HEK293 (cell line): ENCODE data around the gene UBALD2.

Experiments used
- CTCF ChIA-PET: fragments of 350-600 bp; formaldehyde crosslinking; extraction: SDS; loops from one replicate; lab custom pipeline; 2021; ENCODE audit warnings: antibody characterized with exemption; lab: Yijun Ruan, JAX
- POLR2A ChIA-PET: fragments of 300-600 bp; formaldehyde crosslinking; extraction: SDS; loops from one replicate; lab custom pipeline; 2020; ENCODE audit warnings: antibody characterized with exemption, inconsistent platforms; lab: Yijun Ruan, JAX
- H3K27ac ChIP-seq: fragments of 200-500 bp; sonication (Bioruptor generic); 2 replicates; pipeline ENCODE4 v1.5.1; 2014; ENCODE audit warnings: low read depth, low read length, control low read depth, inconsistent platforms; ENCODE audit errors: extremely low read depth
- H3K36me3 ChIP-seq, 2 experiments: fragments of 200-500 bp in 1 of 2; sonication (Bioruptor generic) in 1 of 2; 1 replicate in 1 of 2; 2 replicates in 1 of 2; pipeline ENCODE4 v1.5.1; 2014 to 2017; ENCODE audit warnings: inconsistent platforms in 2 of 2, low read length in 2 of 2; ENCODE audit not compliant: control insufficient read depth in 2 of 2, insufficient read depth in 1 of 2
- H3K4me1 ChIP-seq: fragments of 200-500 bp; sonication (Bioruptor generic); 2 replicates; pipeline ENCODE4 v1.5.1; 2014; ENCODE audit warnings: mild to moderate bottlenecking, low read length, inconsistent platforms; ENCODE audit not compliant: control insufficient read depth, insufficient read depth
- H3K4me3 ChIP-seq: 2 replicates; pipeline ENCODE4 v1.5.1; 2011; ENCODE audit warnings: low read depth, mild to moderate bottlenecking, control low read depth, low read length, moderate library complexity
- H3K9me3 ChIP-seq: fragments of 200-500 bp; sonication (Bioruptor generic); 2 replicates; pipeline ENCODE4 v1.5.1; 2014; ENCODE audit warnings: low read depth, low read length, inconsistent platforms; ENCODE audit not compliant: control insufficient read depth, insufficient read depth
- ELK4 ChIP-seq: IDR thresholded peaks from 2 replicates; pipeline ENCODE4 v1.6.1; 2011; ENCODE audit warnings: mild to moderate bottlenecking, low read depth, low read length, borderline replicate concordance
- PATZ1 ChIP-seq: fragments of 450-650 bp; formaldehyde crosslinking; IDR thresholded peaks from 2 replicates; pipeline ENCODE4 v1.5.1; 2016; ENCODE audit warnings: missing biosample characterization, missing genetic modification characterization
- ZBTB49 ChIP-seq: fragments of 450-650 bp; formaldehyde crosslinking; IDR thresholded peaks from 2 replicates; pipeline ENCODE4 v1.5.1; 2016; ENCODE audit warnings: missing biosample characterization, missing genetic modification characterization, low read depth
- ZFP41 ChIP-seq: fragments of 450-650 bp; formaldehyde crosslinking; IDR thresholded peaks from 2 replicates; pipeline ENCODE4 v1.5.1; 2016; ENCODE audit warnings: missing biosample characterization, missing genetic modification characterization, borderline replicate concordance
- ZNF10 ChIP-seq: fragments of 450-650 bp; formaldehyde crosslinking; IDR thresholded peaks from 2 replicates; pipeline ENCODE4 v1.5.1; 2017; ENCODE audit warnings: missing biosample characterization, missing genetic modification characterization
- ZNF146 ChIP-seq: fragments of 450-650 bp; formaldehyde crosslinking; IDR thresholded peaks from 2 replicates; pipeline ENCODE4 v1.5.1; 2016; ENCODE audit warnings: missing biosample characterization, missing genetic modification characterization
- ZNF23 ChIP-seq: fragments of 450-650 bp; formaldehyde crosslinking; IDR thresholded peaks from 2 replicates; pipeline ENCODE4 v1.5.1; 2016; ENCODE audit warnings: missing biosample characterization, missing genetic modification characterization, borderline replicate concordance
- ZNF350 ChIP-seq: fragments of 450-650 bp; formaldehyde crosslinking; IDR thresholded peaks from 2 replicates; pipeline ENCODE4 v1.5.0; 2017; ENCODE audit warnings: missing biosample characterization, mild to moderate bottlenecking, missing genetic modification characterization
- ZNF362 ChIP-seq: fragments of 450-650 bp; formaldehyde crosslinking; IDR thresholded peaks from 2 replicates; pipeline ENCODE4 v1.5.1; 2016; ENCODE audit warnings: missing biosample characterization, missing genetic modification characterization
- ZNF510 ChIP-seq: fragments of 450-650 bp; formaldehyde crosslinking; IDR thresholded peaks from 2 replicates; pipeline ENCODE4 v1.5.1; 2018; ENCODE audit warnings: mild to moderate bottlenecking, missing genetic modification characterization, missing biosample characterization; ENCODE audit not compliant: insufficient replicate concordance
- ZNF600 ChIP-seq: fragments of 450-650 bp; formaldehyde crosslinking; IDR thresholded peaks from 2 replicates; pipeline ENCODE4 v1.5.1; 2016; ENCODE audit warnings: missing biosample characterization, missing genetic modification characterization
- ZNF658 ChIP-seq: fragments of 450-650 bp; formaldehyde crosslinking; IDR thresholded peaks from 2 replicates; pipeline ENCODE4; 2016; ENCODE audit warnings: missing biosample characterization, missing genetic modification characterization
- ZNF704 ChIP-seq: fragments of 450-650 bp; formaldehyde crosslinking; IDR thresholded peaks from 2 replicates; pipeline ENCODE4 v1.5.1; 2016; ENCODE audit warnings: missing biosample characterization, missing genetic modification characterization
- ZNF768 ChIP-seq: fragments of 450-650 bp; formaldehyde crosslinking; IDR thresholded peaks from 2 replicates; pipeline ENCODE4 v1.5.1; 2018; ENCODE audit warnings: missing biosample characterization, mild to moderate bottlenecking, missing genetic modification characterization
- ZNF843 ChIP-seq: fragments of 450-650 bp; formaldehyde crosslinking; IDR thresholded peaks from 2 replicates; pipeline ENCODE4 v1.5.1; 2016; ENCODE audit warnings: missing biosample characterization, missing genetic modification characterization
- ZSCAN4 ChIP-seq: fragments of 450-650 bp; formaldehyde crosslinking; IDR thresholded peaks from 2 replicates; pipeline ENCODE4 v1.5.1; 2017; ENCODE audit warnings: missing biosample characterization, missing genetic modification characterization
- ZXDB ChIP-seq: fragments of 450-650 bp; formaldehyde crosslinking; IDR thresholded peaks from 2 replicates; pipeline ENCODE4 v1.5.1; 2016; ENCODE audit warnings: missing biosample characterization, missing genetic modification characterization

The UBALD2 gene

GRCh38 chr17:76236603-76237002 is 28.5 kb upstream of the UBALD2 start (continued):
- TF ChIP-seq PATZ1 (tag by site-specific recombination) (no peak), ZFP41 (tag by site-specific recombination) (no peak), ZNF658 (tag by site-specific recombination) (no peak), ZSCAN4 (tag by site-specific recombination) (no peak), ZNF146 (peak; percentile 74), ZNF362 (tag by site-specific recombination) (no peak), ZBTB49 (tag by site-specific recombination) (no peak), ZNF704 (tag by site-specific recombination) (no peak)

- no peaks in the 10 kb centered on the region for H3K36me3 ChIP-seq
- TF ChIP-seq ZNF600 (tag by site-specific recombination), result no peak
- TF ChIP-seq ZNF10 (tag by site-specific recombination), result no peak
- no peak for TF ChIP-seq ZNF768
- no peak for TF ChIP-seq ZNF510
- TF ChIP-seq, all 188 proteins: peak for 0
- CTCF ChIA-PET, result interaction anchor here (0.8 to 2.2 kb wide), 3 partner anchors 8 to 238 kb away, joined by 3 to 8 read pairs (median 4); no protein-coding TSS in a partner anchor
- POLR2A ChIA-PET, result interaction anchor here (1.9 kb wide), 1 partner anchor 27 kb away, joined by 12 read pairs; the partner anchor contains the start of gene UBALD2
- H3K27ac ChIP-seq, result no peak overlapping the region
- no peaks in the 10 kb centered on the region for H3K9me3 ChIP-seq
- peaks cover 7% of the 10 kb centered on the region for H3K4me1 ChIP-seq
- H3K4me3 ChIP-seq, result no peak overlapping the region
Measured at GRCh38 chr17:76237859-76238313, 27.3 kb upstream of the UBALD2 start.

GRCh38 chr17:76238847-76239537 is 26.2 kb upstream of the UBALD2 start:
- CTCF ChIA-PET, result interaction anchor here (0.5 to 2.2 kb wide), 5 partner anchors 40 to 110 kb away, joined by 3 to 8 read pairs (median 3); no protein-coding TSS in a partner anchor
- Histone ChIP-seq H3K4me3 (no peak overlapping the region), H3K9me3 (no peaks in the 10 kb centered on the region), H3K27ac (no peak overlapping the region), H3K36me3 (no peaks in the 10 kb centered on the region), H3K4me1 (peaks cover 7% of the 10 kb centered on the region)
- POLR2A ChIA-PET, result interaction anchor here (1.9 kb wide), 1 partner anchor 26 kb away, joined by 12 read pairs; the partner anchor contains the start of gene UBALD2
- TF ChIP-seq ZNF23 (tag by site-specific recombination), result no peak
- no peak for TF ChIP-seq ZNF350 (tag by site-specific recombination)
- no peak for TF ChIP-seq ZXDB (tag by site-specific recombination)
- no peak for TF ChIP-seq ZNF843
- TF ChIP-seq ELK4, result no peak
- TF ChIP-seq ZNF600 (tag by site-specific recombination), result peak; percentile 74
